ENCODE measurements around the gene C2orf74.

Gene C2orf74

GRCh38 chr2:61205132-61205531, 43.1 kb downstream of the C2orf74 start:
- Histone ChIP-seq H3K9ac (ENCODE audit: low read depth in 1 of 2, low read length in 2 of 2) (no peak overlapping the region), H3K4me3 (ENCODE audit: low read depth in 1 of 2, low read length in 2 of 2) (no peak overlapping the region), H3K4me1 (ENCODE audit: control insufficient read depth in 1 of 2, insufficient read depth in 2 of 2, low read length in 2 of 2) (peaks cover 0 to 19% of the 10 kb centered on the region in 2 donors), H3K9me3 (ENCODE audit: control insufficient read depth in 1 of 2, low read length in 2 of 2) (no peaks in the 10 kb centered on the region), H3K27ac (ENCODE audit: low read depth, low read length) (no peak overlapping the region), H3K36me3 (ENCODE audit: control insufficient read depth in 1 of 2, insufficient read depth in 2 of 2, low read length in 2 of 2) (peaks cover 25 to 62% of the 10 kb centered on the region in 2 donors), H3K27me3 (ENCODE audit: control insufficient read depth in 1 of 2, insufficient read depth in 2 of 2, low read length in 2 of 2) (no peaks in the 10 kb centered on the region)

GRCh38 chr2:61210332-61210981, 48.5 kb downstream of the C2orf74 start:
- Histone ChIP-seq H3K4me3 (ENCODE audit: low read depth in 1 of 2, low read length in 2 of 2) (no peak overlapping the region), H3K27me3 (ENCODE audit: control insufficient read depth in 1 of 2, insufficient read depth in 2 of 2, low read length in 2 of 2) (no peaks in the 10 kb centered on the region), H3K36me3 (ENCODE audit: control insufficient read depth in 1 of 2, insufficient read depth in 2 of 2, low read length in 2 of 2) (peaks cover 23 to 45% of the 10 kb centered on the region in 2 donors), H3K9me3 (ENCODE audit: control insufficient read depth in 1 of 2, low read length in 2 of 2) (no peaks in the 10 kb centered on the region), H3K4me1 (ENCODE audit: control insufficient read depth in 1 of 2, insufficient read depth in 2 of 2, low read length in 2 of 2) (peaks cover 0 to 11% of the 10 kb centered on the region in 2 donors), H3K9ac (ENCODE audit: low read depth in 1 of 2, low read length in 2 of 2) (no peak overlapping the region), H3K27ac (ENCODE audit: low read depth, low read length) (no peak overlapping the region)

GRCh38 chr2:61214171-61214570, 52.2 kb downstream of the C2orf74 start:
- H3K4me3 ChIP-seq (ENCODE audit: low read depth in 1 of 2, low read length in 2 of 2): no peak overlapping the region
- no peak overlapping the region for H3K9ac ChIP-seq (ENCODE audit: low read depth in 1 of 2, low read length in 2 of 2)
- H3K36me3 ChIP-seq (ENCODE audit: control insufficient read depth in 1 of 2, insufficient read depth in 2 of 2, low read length in 2 of 2): peaks cover 7 to 11% of the 10 kb centered on the region in 2 donors
- no peaks in the 10 kb centered on the region for H3K27me3 ChIP-seq (ENCODE audit: control insufficient read depth in 1 of 2, insufficient read depth in 2 of 2, low read length in 2 of 2)
- no peaks in the 10 kb centered on the region for H3K9me3 ChIP-seq (ENCODE audit: control insufficient read depth in 1 of 2, low read length in 2 of 2)
- no peak overlapping the region for H3K27ac ChIP-seq (ENCODE audit: low read depth, low read length)
- peaks cover 0 to 7% of the 10 kb centered on the region in 2 donors for H3K4me1 ChIP-seq (ENCODE audit: control insufficient read depth in 1 of 2, insufficient read depth in 2 of 2, low read length in 2 of 2)

Measured in duodenal mucosa (tissue), 2 donors.